A549 (cell line): ENCODE data around the gene DERL3. TPM values are rescaled to one million over a fixed set of nuclear protein-coding genes. Genes with fewer than 3 reads are reported as not detected.

Experiments used
- ATAC-seq, 2 experiments: fragments of 200-7000 bp in 1 of 2; fragments of >200 bp in 1 of 2; cut with Nextera tagmentation in 1 of 2; cut with Tn5 transposase in 1 of 2; 3 replicates each; pipeline versions ENCODE4 v1.8.0 to v1.9.1; 2018 to 2020; ENCODE audit warnings: mild to moderate bottlenecking in 1 of 2, moderate library complexity in 1 of 2
- CTCF ChIA-PET: fragments of 300-600 bp; sonication (Branson Sonifier 250); formaldehyde crosslinking; extraction: SDS; loops from one replicate; lab custom pipeline; 2021; ENCODE audit warnings: antibody characterized with exemption, inconsistent platforms; lab: Yijun Ruan, JAX
- POLR2A ChIA-PET: fragments of 350-600 bp; formaldehyde crosslinking; extraction: SDS; loops from one replicate; lab custom pipeline; 2021; ENCODE audit warnings: antibody characterized with exemption, inconsistent platforms; lab: Yijun Ruan, JAX
- DNase-seq, 2 experiments: peaks; one replicate each; pipeline versions ENCODE4 v3.0.0 to v3.0.0-alpha.2; 2011 to 2016; ENCODE audit warnings: low read depth in 1 of 2, low spot score in 1 of 2
- FAIRE-seq: peaks from 2 replicates; lab custom pipeline; 2011; peaks lifted over from hg19 to GRCh38; lab: Jason Lieb, UNC
- H3K27ac ChIP-seq, 2 experiments: fragments of >200 bp; sonication (Bioruptor Twin); formaldehyde crosslinking; 3 replicates each; pipeline ENCODE4 v1.5.1; 2016 to 2017
- H3K4me1 ChIP-seq: fragments of >200 bp; sonication (Bioruptor Twin); formaldehyde crosslinking; 3 replicates; pipeline ENCODE4 v1.6.1; 2016
- H3K4me2 ChIP-seq: fragments of >200 bp; sonication (Bioruptor Twin); formaldehyde crosslinking; 3 replicates; pipeline ENCODE4 v1.6.1; 2016
- H3K4me3 ChIP-seq: fragments of >200 bp; sonication (Bioruptor Twin); formaldehyde crosslinking; 3 replicates; pipeline ENCODE4 v1.5.1; 2016
- H3K9me3 ChIP-seq: fragments of >200 bp; sonication (Bioruptor Twin); formaldehyde crosslinking; 3 replicates; pipeline ENCODE4 v1.6.1; 2016
- BCL3 ChIP-seq: fragments of >200 bp; sonication (Bioruptor Twin); formaldehyde crosslinking; IDR thresholded peaks from 3 replicates; pipeline ENCODE4 v1.6.1; 2016
- CBX2 ChIP-seq: fragments of 200-600 bp; sonication (generic); IDR thresholded peaks from 2 replicates; pipeline ENCODE4 v1.6.1; 2016; ENCODE audit warnings: low read depth, mild to moderate bottlenecking, borderline replicate concordance
- CEBPB ChIP-seq, 2 experiments: fragments of >200 bp in 1 of 2; sonication (Bioruptor Twin) in 1 of 2; formaldehyde crosslinking in 1 of 2; IDR thresholded peaks; 2 replicates each; pipeline ENCODE4 v1.6.1; 2012 to 2016
- CHD4 ChIP-seq: fragments of 200-600 bp; sonication (generic); IDR thresholded peaks from 2 replicates; pipeline ENCODE4 v1.6.1; 2016; ENCODE audit warnings: antibody characterized with exemption, mild to moderate bottlenecking, borderline replicate concordance
- EHMT2 ChIP-seq: fragments of 200-600 bp; sonication (generic); IDR thresholded peaks from 2 replicates; pipeline ENCODE4 v1.6.1; 2016; ENCODE audit warnings: antibody characterized with exemption, low read depth, mild to moderate bottlenecking, moderate library complexity
- EP300 ChIP-seq, 2 experiments: fragments of >200 bp; sonication (Bioruptor Twin); formaldehyde crosslinking; IDR thresholded peaks; 2 replicates in 1 of 2; 3 replicates in 1 of 2; pipeline ENCODE4 v1.6.1; 2016 to 2017
- FOSB ChIP-seq: fragments of 250-450 bp; sonication (Bioruptor Pico); IDR thresholded peaks from 2 replicates; pipeline ENCODE4 v1.5.0; 2020; ENCODE audit warnings: mild to moderate bottlenecking, moderate library complexity
- FOXS1 ChIP-seq: fragments of 250-450 bp; sonication (Bioruptor Pico); IDR thresholded peaks from 2 replicates; pipeline ENCODE4 v1.5.0; 2020; ENCODE audit warnings: mild to moderate bottlenecking, moderate library complexity
- GATA3 ChIP-seq: IDR thresholded peaks from 2 replicates; pipeline ENCODE4 v1.6.1; 2012; ENCODE audit warnings: borderline replicate concordance
- JUNB ChIP-seq: fragments of >200 bp; sonication (Bioruptor Twin); formaldehyde crosslinking; IDR thresholded peaks from 2 replicates; pipeline ENCODE4 v1.6.1; 2016
- MAZ ChIP-seq: fragments of 150-350 bp; IDR thresholded peaks from 2 replicates; pipeline ENCODE4 v1.6.1; 2014; ENCODE audit warnings: antibody characterized with exemption, low read depth, low read length, borderline replicate concordance
- NPAS2 ChIP-seq: fragments of 250-450 bp; sonication (Bioruptor Pico); IDR thresholded peaks from 2 replicates; pipeline ENCODE4 v1.8.0; 2022; ENCODE audit warnings: mild to moderate bottlenecking, moderate library complexity, borderline replicate concordance
- NR3C1 ChIP-seq: fragments of >200 bp; sonication (Bioruptor Twin); formaldehyde crosslinking; IDR thresholded peaks from 3 replicates; pipeline ENCODE4 v1.6.1; 2017
- PHF8 ChIP-seq: fragments of 200-600 bp; sonication (generic); IDR thresholded peaks from 2 replicates; pipeline ENCODE4 v1.6.1; 2016; ENCODE audit warnings: low read depth, mild to moderate bottlenecking, antibody characterized with exemption, moderate library complexity, borderline replicate concordance
- POLR2AphosphoS2 ChIP-seq: conservative IDR thresholded peaks from 2 replicates; pipeline ENCODE4 v1.6.1; 2012; ENCODE audit warnings: low read length, improper control_type of control experiment, inconsistent platforms
- RAD21 ChIP-seq, 2 experiments: fragments of >200 bp in 1 of 2; sonication (Bioruptor Twin) in 1 of 2; formaldehyde crosslinking in 1 of 2; IDR thresholded peaks in 1 of 2; conservative IDR thresholded peaks in 1 of 2; 2 replicates in 1 of 2; 3 replicates in 1 of 2; pipeline ENCODE4 v1.6.1; 2012 to 2018; ENCODE audit warnings: inconsistent platforms in 1 of 2
- RARB ChIP-seq: fragments of 250-450 bp; sonication (Bioruptor Pico); IDR thresholded peaks from 2 replicates; pipeline ENCODE4 v1.8.0; 2021; ENCODE audit warnings: mild to moderate bottlenecking, moderate library complexity
- RFX5 ChIP-seq: fragments of 450-650 bp; IDR thresholded peaks from 2 replicates; pipeline ENCODE4 v1.7.1; 2014; ENCODE audit warnings: antibody characterized with exemption, mild to moderate bottlenecking, moderate library complexity
- RNF2 ChIP-seq: fragments of 200-600 bp; sonication (generic); IDR thresholded peaks from 2 replicates; pipeline ENCODE4 v1.6.1; 2016; ENCODE audit warnings: low read depth, mild to moderate bottlenecking, antibody characterized with exemption, moderate library complexity, borderline replicate concordance
- SREBF2 ChIP-seq: fragments of 450-650 bp; IDR thresholded peaks from 2 replicates; pipeline ENCODE4 v1.6.1; 2014; ENCODE audit warnings: mild to moderate bottlenecking, moderate library complexity
- TFCP2L1 ChIP-seq: fragments of 250-450 bp; sonication (Bioruptor Pico); IDR thresholded peaks from 2 replicates; pipeline ENCODE4 v1.5.0; 2021; ENCODE audit warnings: mild to moderate bottlenecking
- TP53 ChIP-seq: fragments of 250-450 bp; sonication (Bioruptor Pico); IDR thresholded peaks from 2 replicates; pipeline ENCODE4 v1.5.0; 2021; ENCODE audit warnings: mild to moderate bottlenecking, moderate library complexity
- ZFP36 ChIP-seq: fragments of 450-650 bp; IDR thresholded peaks from 2 replicates; pipeline ENCODE4 v1.6.1; 2014; ENCODE audit warnings: borderline replicate concordance; ENCODE audit not compliant: partially characterized antibody
- ZSCAN20 ChIP-seq: fragments of 250-450 bp; sonication (Bioruptor Pico); IDR thresholded peaks from 2 replicates; pipeline ENCODE4 v1.8.0; 2022; ENCODE audit warnings: mild to moderate bottlenecking, moderate library complexity
- WGBS: methylation state at CpG from one replicate; pipeline ENCODE4 v1.1.6; 2017; ENCODE audit errors: missing lambda C conversion rate; 5-methylcytosine and 5-hydroxymethylcytosine counted together
- polyA plus RNA-seq, 4 experiments: library from polyadenylated mRNA; depleted of rRNA in 3 of 4; stranded (reverse); fragments of >200 nt; fragmentation: RNase III in 1 of 4; extraction: RNeasy Plus Mini Kit Qiagen cat#74134 plus additional on column Dnase treatment in 1 of 4; gene quantifications; 2 replicates in 3 of 4; 3 replicates in 1 of 4; pipeline ENCODE4 v1.2.3, GENCODE V29; 2011 to 2017
- TF ChIP-seq, protein P1 (sequence below): fragments of 250-450 bp; sonication (Bioruptor Pico); IDR thresholded peaks from 2 replicates; pipeline ENCODE4 v1.5.0; 2020; ENCODE audit warnings: low read depth, mild to moderate bottlenecking, moderate library complexity

The DERL3 gene
- polyA plus RNA-seq, 2 of the 4 experiments (the other 2 are of a cell fraction), result 0.08 to 0.40 TPM

DNA sequence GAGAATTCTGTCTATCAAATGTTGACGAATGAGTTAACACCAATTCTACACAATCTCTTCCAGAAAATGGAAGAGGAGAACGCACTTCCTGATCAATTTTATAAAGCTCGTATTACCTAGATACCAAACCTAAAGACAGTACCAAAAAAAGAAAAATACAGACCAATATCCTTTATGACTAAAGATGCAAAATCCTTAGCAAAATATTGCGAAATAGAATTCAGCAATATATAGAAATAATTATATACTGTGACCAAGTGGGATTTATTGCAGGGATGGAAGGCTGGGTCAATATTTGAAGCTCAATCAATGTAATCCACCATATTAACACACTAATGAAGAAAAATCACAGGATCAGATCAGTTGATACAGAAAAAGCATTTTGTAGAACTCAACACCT lies 26.4 kb downstream of the DERL3 start:
- Histone ChIP-seq H3K9me3 (no peaks in the 10 kb centered on the region), H3K4me3 (no peak overlapping the region), H3K27ac (no peak overlapping the region), H3K4me2 (no peak overlapping the region), H3K4me1 (no peaks in the 10 kb centered on the region)
- TF ChIP-seq PHF8 (no peak), JUNB (no peak), TFCP2L1 (CRISPR knock-in tag) (no peak), RNF2 (no peak), RAD21 (conservative IDR thresholded peaks at IDR 0.05 in 1 of 2, IDR thresholded peaks at IDR 0.05 in 1 of 2) (no peak), SREBF2 (no peak), RARB (no peak), MAZ (no peak), CEBPB (IDR thresholded peaks at IDR 0.05) (peak in 1 of 2 experiments; percentile 47; a peak in 1 of 4 replicates)
- DNase-seq (no peak), ATAC-seq (no peak), FAIRE-seq (no peak)
- 92% methylated on average over 4 of the region's 4 CpGs for WGBS
- ChIA-PET CTCF (interaction anchor here (2.7 to 3.8 kb wide), 2 partner anchors 37 to 45 kb away, joined by 7 to 18 read pairs; partner anchors contain the start of gene CHCHD10), POLR2A (no interaction called here)

GRCh38 chr22:23806837-23807236 lies 32.0 kb downstream of the DERL3 start:
- Histone ChIP-seq H3K27ac (no peak overlapping the region), H3K4me3 (no peak overlapping the region)
- WGBS, result 86% methylated on average over 1 of the region's 1 CpG
- POLR2A ChIA-PET, result no interaction called here
- no peak for TF ChIP-seq EHMT2
- no peak for TF ChIP-seq TP53
- TF ChIP-seq CBX2, result no peak
- TF ChIP-seq, all 56 proteins: peak for 0
- DNase-seq, result no peak
- CTCF ChIA-PET, result no interaction called here
- no peaks in the 10 kb centered on the region for H3K9me3 ChIP-seq
- no peaks in the 10 kb centered on the region for H3K4me1 ChIP-seq
- no peak for FAIRE-seq
- no peak for ATAC-seq
- H3K4me2 ChIP-seq, result no peak overlapping the region

DNA sequence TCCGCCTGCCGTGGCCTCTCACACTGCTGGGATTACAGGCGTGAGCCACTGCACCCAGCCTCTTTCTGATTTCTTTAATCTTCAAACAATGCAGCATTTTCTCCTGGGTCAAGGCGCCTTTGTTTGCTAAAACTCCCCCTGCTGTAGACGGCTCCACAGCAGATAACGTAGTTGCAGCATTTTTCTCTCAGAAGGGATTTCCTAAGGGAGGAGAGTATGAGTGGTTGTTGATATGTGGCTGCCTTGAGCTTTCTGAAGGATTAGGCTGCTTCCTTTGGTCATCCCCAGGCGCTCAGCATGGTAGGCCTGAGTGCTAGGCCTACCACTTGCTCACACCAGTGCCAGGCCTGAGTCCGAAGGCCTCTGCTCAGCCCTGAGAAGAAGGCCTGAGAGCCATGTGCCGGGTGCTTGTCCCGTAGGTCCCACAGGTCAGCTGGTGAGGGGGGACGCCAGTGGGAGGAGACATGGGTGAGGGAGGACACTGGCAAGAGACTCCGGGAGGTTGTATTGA lies 34.0 kb downstream of the DERL3 start:
- Histone ChIP-seq H3K9me3 (no peaks in the 10 kb centered on the region), H3K4me1 (no peaks in the 10 kb centered on the region), H3K27ac (no peak overlapping the region), H3K4me3 (no peak overlapping the region), H3K4me2 (no peak overlapping the region)
- no peak for TF ChIP-seq RFX5
- no peak for TF ChIP-seq CHD4
- no peak for TF ChIP-seq FOSB (CRISPR knock-in tag)
- no peak for TF ChIP-seq NPAS2 (CRISPR knock-in tag)
- no peak for TF ChIP-seq CEBPB (IDR thresholded peaks at IDR 0.05)
- TF ChIP-seq ZFP36, result no peak
- no peak for TF ChIP-seq ZSCAN20 (CRISPR knock-in tag)
- TF ChIP-seq BCL3, result no peak
- TF ChIP-seq EP300 (IDR thresholded peaks at IDR 0.05), result no peak
- no peak for TF ChIP-seq FOXS1
- no peak for TF ChIP-seq RARB
- TF ChIP-seq RAD21 (conservative IDR thresholded peaks at IDR 0.05 in 1 of 2, IDR thresholded peaks at IDR 0.05 in 1 of 2), result no peak
- no peak for TF ChIP-seq TFCP2L1 (CRISPR knock-in tag)
- TF ChIP-seq TP53, result no peak
- TF ChIP-seq POLR2AphosphoS2, result no peak
- no peak for TF ChIP-seq GATA3
- TF ChIP-seq NR3C1, result no peak
- TF ChIP-seq, protein P1, sequence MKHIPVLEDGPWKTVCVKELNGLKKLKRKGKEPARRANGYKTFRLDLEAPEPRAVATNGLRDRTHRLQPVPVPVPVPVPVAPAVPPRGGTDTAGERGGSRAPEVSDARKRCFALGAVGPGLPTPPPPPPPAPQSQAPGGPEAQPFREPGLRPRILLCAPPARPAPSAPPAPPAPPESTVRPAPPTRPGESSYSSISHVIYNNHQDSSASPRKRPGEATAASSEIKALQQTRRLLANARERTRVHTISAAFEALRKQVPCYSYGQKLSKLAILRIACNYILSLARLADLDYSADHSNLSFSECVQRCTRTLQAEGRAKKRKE (CRISPR knock-in tag), result no peak
- ATAC-seq (no peak), FAIRE-seq (no peak), DNase-seq (no peak)
- 86% methylated on average over 11 of the region's 12 CpGs for whole genome bisulfite sequencing
- POLR2A ChIA-PET, result no interaction called here
- CTCF ChIA-PET, result interaction anchor here (1.1 to 2.5 kb wide), 3 partner anchors 15 to 45 kb away, joined by 4 to 7 read pairs (median 4); no protein-coding TSS in a partner anchor
